GM21737 (cell line): ENCODE measurements around the gene GDF10.

Experiments used
- ATAC-seq: cut with Tn5 transposase; IDR thresholded peaks from one replicate; pipeline ENCODE4 v1.9.1; 2021; ENCODE audit warnings: mild to moderate bottlenecking, moderate library complexity; ENCODE audit not compliant: unreplicated experiment

GDF10 gene

GRCh38 chr10:47269294-47269693 lies 30.7 kb upstream of the GDF10 start:
- ATAC-seq = no peak

- no peak for ATAC-seq
Measured at GRCh38 chr10:47276071-47276470, 23.9 kb upstream of the GDF10 start.

GRCh38 chr10:47276576-47277351 lies 23.2 kb upstream of the GDF10 start:
- ATAC-seq = no peak

- no peak for ATAC-seq
Measured at GRCh38 chr10:47277352-47278151, 22.4 kb upstream of the GDF10 start.

GRCh38 chr10:47278152-47278473 lies 21.9 kb upstream of the GDF10 start:
- ATAC-seq = no peak

- ATAC-seq = no peak
Measured at GRCh38 chr10:47278720-47279119, 21.3 kb upstream of the GDF10 start.

- ATAC-seq = no peak
Measured at GRCh38 chr10:47279276-47279675, 20.7 kb upstream of the GDF10 start.

GRCh38 chr10:47282005-47282656 lies 17.9 kb upstream of the GDF10 start:
- no peak for ATAC-seq

GRCh38 chr10:47282657-47283018 lies 17.4 kb upstream of the GDF10 start:
- no peak for ATAC-seq

- ATAC-seq = no peak
Measured at GRCh38 chr10:47283101-47283630, 16.8 kb upstream of the GDF10 start.

GRCh38 chr10:47283848-47284247 lies 16.1 kb upstream of the GDF10 start:
- no peak for ATAC-seq

- ATAC-seq = no peak
Measured at GRCh38 chr10:47285381-47286115, 14.4 kb upstream of the GDF10 start.

GRCh38 chr10:47286116-47286505 lies 13.9 kb upstream of the GDF10 start:
- ATAC-seq = no peak

GRCh38 chr10:47286591-47287315 lies 13.2 kb upstream of the GDF10 start:
- no peak for ATAC-seq

GRCh38 chr10:47287365-47287802 lies 12.6 kb upstream of the GDF10 start:
- ATAC-seq = no peak

GRCh38 chr10:47287805-47288204 lies 12.2 kb upstream of the GDF10 start:
- no peak for ATAC-seq

GRCh38 chr10:47288236-47288635 lies 11.8 kb upstream of the GDF10 start:
- no peak for ATAC-seq

- ATAC-seq = no peak
Measured at GRCh38 chr10:47288916-47289495, 11.0 kb upstream of the GDF10 start.

GRCh38 chr10:47289921-47290320 lies 10.1 kb upstream of the GDF10 start:
- no peak for ATAC-seq

- ATAC-seq = no peak
Measured at GRCh38 chr10:47290338-47290737, 9.7 kb upstream of the GDF10 start.
